GM23248 (cell line): ENCODE results near the gene MAD2L1BP. TPM values are rescaled to one million over a fixed set of nuclear protein-coding genes. Genes with fewer than 3 reads are reported as not detected.

Source experiments
- DNase-seq: peaks from one replicate; pipeline ENCODE4 v3.0.0-alpha.2; 2015
- H2AFZ ChIP-seq: fragments of 200-600 bp; sonication (generic); 2 replicates; pipeline ENCODE4 v1.6.1; 2016; ENCODE audit warnings: antibody characterized with exemption
- H3F3A ChIP-seq: fragments of 200-600 bp; sonication (generic); 2 replicates; pipeline ENCODE4 v1.6.1; 2016; ENCODE audit warnings: mild to moderate bottlenecking, antibody characterized with exemption, mixed run types; ENCODE audit not compliant: insufficient read depth
- H3K27ac ChIP-seq: fragments of 200-600 bp; sonication (generic); 2 replicates; pipeline ENCODE4 v1.5.1; 2016; ENCODE audit warnings: mild to moderate bottlenecking
- H3K27me3 ChIP-seq: fragments of 200-600 bp; sonication (generic); replicated peaks from 2 replicates; pipeline ENCODE4 v1.6.1; 2016; ENCODE audit warnings: mild to moderate bottlenecking; ENCODE audit not compliant: insufficient read depth
- H3K36me3 ChIP-seq: fragments of 200-600 bp; sonication (generic); 2 replicates; pipeline ENCODE4 v1.6.1; 2016; ENCODE audit warnings: low read depth, mild to moderate bottlenecking
- H3K4me1 ChIP-seq: fragments of 200-600 bp; sonication (generic); 2 replicates; pipeline ENCODE4 v1.6.1; 2016; ENCODE audit warnings: mild to moderate bottlenecking; ENCODE audit not compliant: insufficient read depth
- H3K4me2 ChIP-seq: fragments of 200-600 bp; sonication (generic); one replicate; pipeline ENCODE4 v1.6.1; 2016; ENCODE audit warnings: mild to moderate bottlenecking; ENCODE audit not compliant: unreplicated experiment
- H3K4me3 ChIP-seq: fragments of 200-600 bp; sonication (generic); 2 replicates; pipeline ENCODE4 v1.5.1; 2016; ENCODE audit warnings: mild to moderate bottlenecking
- H3K79me2 ChIP-seq: fragments of 200-600 bp; sonication (generic); 2 replicates; pipeline ENCODE4 v1.6.1; 2016; ENCODE audit warnings: mild to moderate bottlenecking; ENCODE audit not compliant: insufficient read depth
- H3K9ac ChIP-seq: fragments of 200-600 bp; sonication (generic); 2 replicates; pipeline ENCODE4 v1.6.1; 2016; ENCODE audit warnings: mild to moderate bottlenecking
- H3K9me2 ChIP-seq: fragments of 200-600 bp; sonication (generic); 2 replicates; pipeline ENCODE4 v1.6.1; 2016; ENCODE audit warnings: mixed run types, mild to moderate bottlenecking, moderate library complexity; ENCODE audit not compliant: insufficient read depth
- H3K9me3 ChIP-seq: fragments of 200-600 bp; sonication (generic); one replicate; pipeline ENCODE4 v1.6.1; 2017; ENCODE audit warnings: low read depth
- H4K20me1 ChIP-seq: fragments of 200-600 bp; sonication (generic); 2 replicates; pipeline ENCODE4 v1.6.0; 2016; ENCODE audit not compliant: insufficient read depth
- EZH2 ChIP-seq: fragments of 200-600 bp; sonication (generic); IDR thresholded peaks from 2 replicates; pipeline ENCODE4 v1.6.1; 2018; ENCODE audit warnings: antibody characterized with exemption, mild to moderate bottlenecking; ENCODE audit not compliant: insufficient read depth, poor library complexity, severe bottlenecking
- EZH2phosphoT487 ChIP-seq: fragments of 200-600 bp; sonication (generic); IDR thresholded peaks from 2 replicates; pipeline ENCODE4 v1.6.1; 2018; ENCODE audit warnings: antibody characterized with exemption, moderate library complexity, mild to moderate bottlenecking, low read depth; ENCODE audit not compliant: insufficient read depth
- WGBS, 2 experiments: methylation state at CpG; one replicate each; pipeline ENCODE4 v1.1.6; 2015 to 2017; ENCODE audit warnings: low lambda C conversion rate in 2 of 2, low coverage in 1 of 2; ENCODE audit errors: missing lambda C conversion rate in 2 of 2; 5-methylcytosine and 5-hydroxymethylcytosine counted together
- in situ Hi-C: fragments of 300-500 bp; cut with MboI; formaldehyde crosslinking; loops from 2 replicates; pipeline ENCODE4 v1.15.0; 2020
- polyA plus RNA-seq: library from polyadenylated mRNA; unstranded; fragments of >200 nt; fragmentation: Nextera tagmentation; extraction: Ambion mirVana; gene quantifications from 2 replicates; pipeline ENCODE4 v1.2.1, GENCODE V29; 2016
- total RNA-seq: library from RNA; depleted of rRNA; stranded (reverse); fragments of >200 nt; shearing (Covaris generic); gene quantifications from 2 replicates; pipeline ENCODE4 v1.2.3, GENCODE V29; 2014

Gene MAD2L1BP
- total and polyA plus RNA-seq, 2 experiments from 2014 or later = 32.9 to 33.9 TPM

- Histone ChIP-seq H3K79me2 (peaks cover 42% of the 10 kb centered on the region), H3K4me3 (no peak overlapping the region), H3K4me2 (no peak overlapping the region), H3K27me3 (no peaks in the 10 kb centered on the region), H3F3A (peaks cover 12% of the 10 kb centered on the region), H2AFZ (peak overlapping the region; percentile 93), H3K9me3 (no peaks in the 10 kb centered on the region), H3K36me3 (peaks cover 19% of the 10 kb centered on the region; the same call in 1 of the 2 replicates), H3K9me2 (no peaks in the 10 kb centered on the region), H4K20me1 (no peaks in the 10 kb centered on the region), H3K4me1 (peaks cover 16% of the 10 kb centered on the region), H3K27ac (no peak overlapping the region), H3K9ac (no peak overlapping the region)
- TF ChIP-seq EZH2 (no peak), EZH2phosphoT487 (no peak)
- no peak for DNase-seq
- 67 to 71% methylated on average over 9 of the region's 9 CpGs for WGBS, 2 experiments
- in situ Hi-C loops = no loop called here
These were observed 837 bp upstream of the MAD2L1BP start for GRCh38 chr6:43634702-43635303.

- Histone ChIP-seq H3K36me3 (peaks cover 24% of the 10 kb centered on the region; the same call in 1 of the 2 replicates), H3K9ac (peak overlapping the region; percentile 87), H3K9me3 (no peaks in the 10 kb centered on the region), H3K9me2 (no peaks in the 10 kb centered on the region), H3K27ac (peak overlapping the region; percentile 30), H3K4me3 (peak overlapping the region; percentile 91), H4K20me1 (no peaks in the 10 kb centered on the region), H2AFZ (peak overlapping the region; percentile 93), H3K27me3 (no peaks in the 10 kb centered on the region), H3K4me1 (peaks cover 12% of the 10 kb centered on the region; the same call in 1 of the 2 replicates), H3K79me2 (peaks cover 56% of the 10 kb centered on the region), H3K4me2 (peak overlapping the region; percentile 99), H3F3A (no peaks in the 10 kb centered on the region)
- DNase-seq = peak; percentile 54
- 6 to 9% methylated on average over 7 of the region's 7 CpGs for WGBS, 2 experiments
- TF ChIP-seq EZH2 (no peak), EZH2phosphoT487 (no peak)
- in situ Hi-C loops = no loop called here
These were observed 644 bp downstream of the MAD2L1BP start for GRCh38 chr6:43636308-43636659.

DNA sequence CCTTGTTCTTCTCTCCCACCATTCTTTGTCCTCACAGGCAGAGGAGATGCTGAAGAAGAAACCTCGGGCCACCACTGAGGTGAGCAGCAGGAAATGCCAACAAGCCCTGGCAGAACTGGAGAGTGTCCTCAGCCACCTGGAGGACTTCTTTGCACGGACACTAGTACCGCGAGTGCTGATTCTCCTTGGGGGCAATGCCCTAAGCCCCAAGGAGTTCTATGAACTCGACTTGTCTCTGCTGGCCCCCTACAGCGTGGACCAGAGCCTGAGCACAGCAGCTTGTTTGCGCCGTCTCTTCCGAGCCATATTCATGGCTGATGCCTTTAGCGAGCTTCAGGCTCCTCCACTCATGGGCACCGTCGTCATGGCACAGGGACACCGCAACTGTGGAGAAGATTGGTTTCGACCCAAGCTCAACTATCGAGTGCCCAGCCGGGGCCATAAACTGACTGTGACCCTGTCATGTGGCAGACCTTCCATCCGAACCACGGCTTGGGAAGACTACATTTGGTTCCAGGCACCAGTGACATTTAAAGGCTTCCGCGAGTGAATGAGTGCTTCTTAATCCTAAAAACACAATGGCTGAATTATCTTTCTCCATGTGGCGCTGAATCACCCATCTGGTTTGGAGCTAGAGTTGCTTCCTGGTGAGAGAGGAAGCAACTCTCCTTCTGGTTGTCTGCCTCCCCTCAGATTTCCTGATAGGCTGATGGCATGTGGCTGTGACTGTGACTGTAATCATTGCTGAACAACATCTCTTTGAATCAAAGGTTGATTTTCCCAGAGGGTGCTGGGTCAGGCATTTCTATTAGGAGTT is 4.6 kb downstream of the MAD2L1BP start:
- Histone ChIP-seq H3K4me2 (no peak overlapping the region), H3F3A (peaks cover 14% of the 10 kb centered on the region), H2AFZ (no peak overlapping the region), H4K20me1 (no peaks in the 10 kb centered on the region), H3K36me3 (peaks cover 26% of the 10 kb centered on the region; the same call in 1 of the 2 replicates), H3K79me2 (peaks cover 66% of the 10 kb centered on the region), H3K27me3 (no peaks in the 10 kb centered on the region), H3K4me3 (no peak overlapping the region), H3K9me3 (no peaks in the 10 kb centered on the region), H3K9me2 (no peaks in the 10 kb centered on the region), H3K9ac (no peak overlapping the region), H3K27ac (no peak overlapping the region), H3K4me1 (peaks cover 12% of the 10 kb centered on the region; the same call in 1 of the 2 replicates)
- DNase-seq = no peak
- 91% methylated on average over 21 of the region's 21 CpGs for WGBS, 2 experiments
- TF ChIP-seq EZH2 (no peak), EZH2phosphoT487 (no peak)
- in situ Hi-C loops = no loop called here

- Histone ChIP-seq H3K9ac (peak within 1 kb of the TSS; percentile 54; the same call in 1 of the 2 replicates), H3K79me2 (peaks cover 22% of the 10 kb centered on the region), H3K4me1 (peaks cover 4% of the 10 kb centered on the region; the same call in 1 of the 2 replicates), H3K36me3 (peaks cover 7% of the 10 kb centered on the region; the same call in 1 of the 2 replicates), H3K9me3 (no peaks in the 10 kb centered on the region), H3K4me3 (peak within 1 kb of the TSS; percentile 66), H4K20me1 (no peaks in the 10 kb centered on the region), H3K27ac (no peak within 1 kb of the TSS), H2AFZ (peak within 1 kb of the TSS; percentile 98), H3F3A (peaks cover 17% of the 10 kb centered on the region), H3K27me3 (no peaks in the 10 kb centered on the region), H3K4me2 (peak within 1 kb of the TSS; percentile 92), H3K9me2 (no peaks in the 10 kb centered on the region)
- peak; percentile 77 for DNase-seq
- 3 to 5% methylated on average over 27 to 51 of the region's 52 CpGs for WGBS, 2 experiments
- in situ Hi-C loops = no loop called here
- TF ChIP-seq EZH2 = no peak
- no peak for TF ChIP-seq EZH2phosphoT487
These were observed 9.4 kb downstream of the MAD2L1BP start, which contains the start of gene RSPH9 for GRCh38 chr6:43644940-43645612. Gene RSPH9, plus strand, starts transcription at chr6:43645036. Its CDS starts 63 bp downstream, at chr6:43645099.
